PC-9 (cell line): Measurements from ENCODE around the gene ABCA2. TPM values are rescaled to one million over a fixed set of nuclear protein-coding genes. Genes with fewer than 3 reads are reported as not detected.

Experiments
- BruUV-seq: library from RNA; stranded (reverse); fragments of 400-500 nt; replicated peaks from 2 replicates; lab custom pipeline; 2021; lab: Mats Ljungman, UMichigan
- CTCF ChIA-PET: fragments of 300-600 bp; sonication (Branson Sonifier 250); formaldehyde crosslinking; loops from one replicate; lab custom pipeline; 2022; ENCODE audit warnings: antibody characterized with exemption; lab: Charles Lee
- POLR2A ChIA-PET: fragments of 300-600 bp; sonication (Branson Sonifier 250); formaldehyde crosslinking; loops from one replicate; lab custom pipeline; 2022; ENCODE audit warnings: antibody characterized with exemption; ENCODE audit not compliant: unreplicated experiment; lab: Charles Lee
- DNase-seq, 2 experiments: peaks; one replicate each; pipeline versions ENCODE4 v3.0.0 to v3.0.0-alpha.2; 2015 to 2022; ENCODE audit warnings: mixed read lengths in 1 of 2
- H2AFZ ChIP-seq: fragments of 200-600 bp; sonication (generic); 2 replicates; pipeline ENCODE4 v1.8.1; 2017; ENCODE audit warnings: antibody characterized with exemption
- H3F3A ChIP-seq: fragments of 200-600 bp; sonication (generic); 2 replicates; pipeline ENCODE4 v1.8.1; 2017; ENCODE audit warnings: antibody characterized with exemption, mild to moderate bottlenecking, low read depth; ENCODE audit not compliant: insufficient read depth
- H3K27ac ChIP-seq: fragments of 200-600 bp; sonication (generic); 2 replicates; pipeline ENCODE4 v1.6.1; 2016; ENCODE audit warnings: mixed run types
- H3K27me3 ChIP-seq: fragments of 200-600 bp; sonication (generic); 2 replicates; pipeline ENCODE4 v1.6.1; 2016; ENCODE audit warnings: low read depth, mixed run types; ENCODE audit not compliant: insufficient read depth
- H3K36me3 ChIP-seq: fragments of 200-600 bp; sonication (generic); 2 replicates; pipeline ENCODE4 v1.6.1; 2016; ENCODE audit warnings: low read depth, mixed run types
- H3K4me1 ChIP-seq: fragments of 200-600 bp; sonication (generic); replicated peaks from 2 replicates; pipeline ENCODE4 v1.6.1; 2016; ENCODE audit warnings: mixed run types; ENCODE audit not compliant: insufficient read depth
- H3K4me2 ChIP-seq: fragments of 200-600 bp; sonication (generic); 2 replicates; pipeline ENCODE4 v1.6.1; 2017; ENCODE audit warnings: mixed run types
- H3K4me3 ChIP-seq: fragments of 200-600 bp; sonication (generic); 2 replicates; pipeline ENCODE4 v1.6.1; 2016; ENCODE audit warnings: mixed run types
- H3K79me2 ChIP-seq: fragments of 200-600 bp; sonication (generic); 2 replicates; pipeline ENCODE4 v1.6.1; 2017; ENCODE audit warnings: low read depth, mixed run types
- H3K9me2 ChIP-seq: fragments of 200-600 bp; sonication (generic); 2 replicates; pipeline ENCODE4 v1.8.1; 2017; ENCODE audit warnings: mild to moderate bottlenecking; ENCODE audit not compliant: insufficient read depth
- H3K9me3 ChIP-seq: fragments of 200-600 bp; sonication (generic); 2 replicates; pipeline ENCODE4 v1.8.1; 2016; ENCODE audit warnings: low read depth; ENCODE audit not compliant: insufficient read depth
- H4K20me1 ChIP-seq: fragments of 200-600 bp; sonication (generic); 2 replicates; pipeline ENCODE4 v1.8.1; 2017; ENCODE audit not compliant: insufficient read depth
- EZH2 ChIP-seq: fragments of 200-600 bp; sonication (generic); IDR thresholded peaks from 2 replicates; pipeline ENCODE4 v1.8.0; 2017; ENCODE audit warnings: antibody characterized with exemption, low read depth
- intact Hi-C: fragments of 100-400 bp; cut with micrococcal nuclease; formaldehyde crosslinking; loops from one replicate; pipeline ENCODE4 v1.10.0; 2022; ENCODE audit not compliant: unreplicated experiment
- total RNA-seq: library from RNA; stranded (reverse); gene quantifications from 2 replicates; pipeline ENCODE4 v1.2.3, GENCODE V29; 2021
- TF ChIP-seq, protein P1 (sequence below): fragments of 200-600 bp; sonication (generic); conservative IDR thresholded peaks from 2 replicates; pipeline ENCODE4 v1.6.1; 2017; ENCODE audit warnings: mixed run types, antibody characterized with exemption, mild to moderate bottlenecking, moderate library complexity

ABCA2 gene
- total RNA-seq, 1 experiment from 2014 or later: 79.2 TPM

DNA sequence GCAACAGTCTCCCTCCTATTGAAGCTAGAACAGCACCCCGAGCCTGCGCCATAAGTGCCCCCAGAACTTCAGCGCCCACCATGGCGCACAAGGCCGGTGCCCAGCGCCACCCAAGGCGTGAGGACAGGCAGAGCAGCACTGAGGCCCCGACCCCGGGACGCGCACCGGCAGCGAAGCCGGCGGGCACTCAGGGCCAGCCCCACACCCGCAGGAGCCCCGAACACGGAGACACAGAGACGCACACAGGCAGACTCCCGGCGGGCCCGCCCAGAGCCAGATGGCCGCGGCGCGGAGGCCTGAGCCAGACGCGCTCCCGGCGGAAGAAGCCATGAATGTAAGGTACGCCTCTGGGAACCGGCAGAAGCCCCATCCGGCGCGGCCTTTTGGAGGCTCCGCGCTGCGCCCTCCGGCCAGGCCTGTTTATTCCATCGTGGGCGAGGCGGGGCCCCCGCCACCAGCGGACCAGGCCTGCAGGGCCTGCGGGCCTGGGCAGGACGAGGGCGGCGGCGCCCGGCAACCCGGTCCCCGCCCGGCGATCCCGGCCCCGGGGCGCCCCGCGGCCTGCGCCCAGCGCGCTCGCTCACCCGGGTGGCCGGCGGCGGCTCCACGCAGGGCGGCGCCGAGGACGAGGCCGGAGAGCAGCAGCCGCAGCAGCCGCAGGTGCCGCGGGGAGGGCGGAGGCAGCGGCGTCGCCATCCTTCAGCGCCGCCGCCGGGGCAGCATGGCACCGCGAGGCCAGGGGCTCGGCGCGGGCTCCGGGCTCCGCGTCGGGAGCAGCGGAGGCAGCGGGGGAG lies 17.5 kb upstream of the ABCA2 start:
- H3K79me2 ChIP-seq: peaks cover 21% of the 10 kb centered on the region
- peaks cover 14% of the 10 kb centered on the region; the same call in 1 of the 2 replicates for H3F3A ChIP-seq
- intact Hi-C loops: loop anchor here (2.0 to 5.0 kb wide), 2 partner anchors 72 to 181 kb away; partner anchors contain the start of gene RNF224
- CTCF ChIA-PET: interaction anchor here (0.6 kb wide), 1 partner anchor 72 kb away, joined by 3 read pairs; no protein-coding TSS in a partner anchor
- peak overlapping the region; percentile 99 for H3K4me2 ChIP-seq
- H3K27ac ChIP-seq: no peak overlapping the region
- H3K36me3 ChIP-seq: no peaks in the 10 kb centered on the region
- POLR2A ChIA-PET: no interaction called here
- H2AFZ ChIP-seq: peak overlapping the region; percentile 97
- peaks cover 15% of the 10 kb centered on the region for H3K4me1 ChIP-seq
- H3K9me2 ChIP-seq: no peaks in the 10 kb centered on the region
- TF ChIP-seq EZH2: no peak
- TF ChIP-seq, protein P1, sequence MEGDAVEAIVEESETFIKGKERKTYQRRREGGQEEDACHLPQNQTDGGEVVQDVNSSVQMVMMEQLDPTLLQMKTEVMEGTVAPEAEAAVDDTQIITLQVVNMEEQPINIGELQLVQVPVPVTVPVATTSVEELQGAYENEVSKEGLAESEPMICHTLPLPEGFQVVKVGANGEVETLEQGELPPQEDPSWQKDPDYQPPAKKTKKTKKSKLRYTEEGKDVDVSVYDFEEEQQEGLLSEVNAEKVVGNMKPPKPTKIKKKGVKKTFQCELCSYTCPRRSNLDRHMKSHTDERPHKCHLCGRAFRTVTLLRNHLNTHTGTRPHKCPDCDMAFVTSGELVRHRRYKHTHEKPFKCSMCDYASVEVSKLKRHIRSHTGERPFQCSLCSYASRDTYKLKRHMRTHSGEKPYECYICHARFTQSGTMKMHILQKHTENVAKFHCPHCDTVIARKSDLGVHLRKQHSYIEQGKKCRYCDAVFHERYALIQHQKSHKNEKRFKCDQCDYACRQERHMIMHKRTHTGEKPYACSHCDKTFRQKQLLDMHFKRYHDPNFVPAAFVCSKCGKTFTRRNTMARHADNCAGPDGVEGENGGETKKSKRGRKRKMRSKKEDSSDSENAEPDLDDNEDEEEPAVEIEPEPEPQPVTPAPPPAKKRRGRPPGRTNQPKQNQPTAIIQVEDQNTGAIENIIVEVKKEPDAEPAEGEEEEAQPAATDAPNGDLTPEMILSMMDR: no peak
- no peak for DNase-seq
- no TSS peak for BruUV-seq
- no peaks in the 10 kb centered on the region for H3K9me3 ChIP-seq
- peak overlapping the region; percentile 92 for H3K4me3 ChIP-seq
- peaks cover 6% of the 10 kb centered on the region for H3K27me3 ChIP-seq
- H4K20me1 ChIP-seq: peaks cover 33% of the 10 kb centered on the region

DNA sequence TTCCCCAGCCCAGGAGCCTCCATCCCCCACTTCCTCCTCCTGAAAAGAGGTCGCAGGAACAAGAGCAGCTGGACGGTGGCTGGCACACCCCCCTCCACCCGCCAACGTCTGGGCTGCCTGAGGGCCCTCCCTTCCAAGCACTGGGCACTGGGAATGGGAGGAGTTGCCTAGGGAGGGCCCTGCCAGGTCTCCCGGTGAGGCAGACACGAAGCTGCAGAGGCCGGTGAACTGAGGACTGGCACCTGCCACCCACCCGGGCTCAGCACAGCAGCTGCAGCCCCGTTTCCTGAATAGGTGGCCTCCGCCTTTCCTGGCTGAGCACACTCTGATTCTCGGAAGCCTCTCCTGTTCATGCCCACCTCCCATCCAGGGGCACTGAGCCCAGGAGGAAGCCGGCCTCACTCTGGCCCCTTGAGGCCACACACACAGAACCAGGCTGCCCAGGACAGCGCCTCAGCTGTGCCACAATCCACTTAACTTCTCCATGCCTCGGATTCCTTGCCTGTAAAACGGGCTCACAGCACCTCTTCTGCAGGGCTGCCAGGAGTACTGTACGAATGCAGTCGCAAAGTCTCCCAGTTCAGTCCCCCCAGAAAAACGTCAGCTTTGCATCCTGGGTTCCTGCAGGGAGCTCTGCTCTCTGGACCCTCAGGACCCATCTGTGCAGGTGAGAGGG lies 16.6 kb upstream of the ABCA2 start:
- H3K9me3 ChIP-seq: no peaks in the 10 kb centered on the region
- H3K9me2 ChIP-seq: no peaks in the 10 kb centered on the region
- H3F3A ChIP-seq: peaks cover 14% of the 10 kb centered on the region; the same call in 1 of the 2 replicates
- CTCF ChIA-PET: no interaction called here
- no peak overlapping the region for H2AFZ ChIP-seq
- H3K79me2 ChIP-seq: peaks cover 21% of the 10 kb centered on the region
- peak overlapping the region; percentile 98 for H3K4me2 ChIP-seq
- POLR2A ChIA-PET: interaction anchor here (0.5 kb wide), 1 partner anchor 41 kb away, joined by 4 read pairs; no protein-coding TSS in a partner anchor
- peaks cover 33% of the 10 kb centered on the region for H4K20me1 ChIP-seq
- peaks cover 15% of the 10 kb centered on the region for H3K4me1 ChIP-seq
- no peak for TF ChIP-seq EZH2
- TF ChIP-seq, protein P1: no peak
- peak overlapping the region; percentile 92; the same call in 1 of the 2 replicates for H3K4me3 ChIP-seq
- no peak overlapping the region for H3K27ac ChIP-seq
- H3K27me3 ChIP-seq: peaks cover 5% of the 10 kb centered on the region
- DNase-seq: peak in 1 of 2 experiments; percentile 61
- BruUV-seq: no TSS peak
- no peaks in the 10 kb centered on the region for H3K36me3 ChIP-seq
- intact Hi-C loops: loop anchor here (5.0 kb wide), 1 partner anchor 73 kb away; no protein-coding TSS in a partner anchor

DNA sequence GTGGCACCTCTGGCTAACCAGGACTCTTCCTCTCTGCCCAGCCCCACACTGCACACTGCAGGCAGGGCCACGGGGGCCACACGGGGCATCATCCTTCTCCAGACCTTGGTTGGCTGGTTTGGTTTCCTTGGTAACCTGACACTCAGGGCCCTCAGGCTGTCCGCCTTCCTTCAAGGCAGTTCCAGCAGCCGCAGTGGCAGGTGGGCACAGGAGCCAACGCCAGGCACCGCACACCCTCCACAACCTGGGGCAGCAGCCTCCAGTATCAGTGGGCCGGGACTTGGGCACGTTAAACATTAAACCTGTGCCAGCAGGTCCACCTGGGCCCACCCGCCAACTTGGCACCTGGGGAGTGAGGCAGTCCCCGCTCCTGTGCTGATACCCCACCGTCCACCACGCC lies 16.0 kb upstream of the ABCA2 start:
- H3F3A ChIP-seq: peaks cover 14% of the 10 kb centered on the region; the same call in 1 of the 2 replicates
- H3K4me3 ChIP-seq: peak overlapping the region; percentile 92; the same call in 1 of the 2 replicates
- H3K27ac ChIP-seq: no peak overlapping the region
- no peaks in the 10 kb centered on the region for H3K27me3 ChIP-seq
- peaks cover 15% of the 10 kb centered on the region for H3K4me1 ChIP-seq
- BruUV-seq: TSS peak; percentile 11
- no peak for DNase-seq
- H4K20me1 ChIP-seq: peaks cover 33% of the 10 kb centered on the region
- H3K4me2 ChIP-seq: peak overlapping the region; percentile 98
- no peaks in the 10 kb centered on the region for H3K9me3 ChIP-seq
- TF ChIP-seq, protein P1: no peak
- TF ChIP-seq EZH2: no peak
- ChIA-PET CTCF (no interaction called here), POLR2A (no interaction called here)
- peaks cover 21% of the 10 kb centered on the region for H3K79me2 ChIP-seq
- H3K9me2 ChIP-seq: no peaks in the 10 kb centered on the region
- intact Hi-C loops: no loop called here
- H2AFZ ChIP-seq: no peak overlapping the region
- no peaks in the 10 kb centered on the region for H3K36me3 ChIP-seq
